ENCODE data around the gene FARS2. TPM values are rescaled to one million over a fixed set of nuclear protein-coding genes. Genes with fewer than 3 reads are reported as not detected.

The FARS2 gene
- total RNA-seq, 1 donor from 2014 or later: 11.8 TPM

GRCh38 chr6:5398530-5398929 is 137.2 kb downstream of the FARS2 start:
- H3K4me1 Mint-ChIP-seq (ENCODE audit: low read depth): peaks cover 3% of the 10 kb centered on the region
- peaks cover 10% of the 10 kb centered on the region for H3K36me3 Mint-ChIP-seq (ENCODE audit: low read depth)
- H3K4me3 Mint-ChIP-seq (ENCODE audit: unreplicated experiment): no peak overlapping the region
- no peak overlapping the region for H3K27ac Mint-ChIP-seq (ENCODE audit: unreplicated experiment)
- TF ChIP-seq CTCF (IDR thresholded peaks at IDR 0.05): peak; percentile 78
- H3K27me3 Mint-ChIP-seq (ENCODE audit: low read depth): no peaks in the 10 kb centered on the region
- DNase-seq (ENCODE audit: low spot score): no peak
- H3K9me3 Mint-ChIP-seq (ENCODE audit: low read depth): peaks cover 18% of the 10 kb centered on the region

GRCh38 chr6:5399391-5399790 is 138.1 kb downstream of the FARS2 start:
- Mint-ChIP-seq H3K27ac (ENCODE audit: unreplicated experiment) (no peak overlapping the region), H3K4me1 (ENCODE audit: low read depth) (peaks cover 3% of the 10 kb centered on the region), H3K36me3 (ENCODE audit: low read depth) (peaks cover 10% of the 10 kb centered on the region), H3K27me3 (ENCODE audit: low read depth) (no peaks in the 10 kb centered on the region), H3K9me3 (ENCODE audit: low read depth) (peaks cover 18% of the 10 kb centered on the region), H3K4me3 (ENCODE audit: unreplicated experiment) (no peak overlapping the region)
- no peak for DNase-seq (ENCODE audit: low spot score)
- TF ChIP-seq CTCF (IDR thresholded peaks at IDR 0.05): no peak

- peaks cover 18% of the 10 kb centered on the region for H3K9me3 Mint-ChIP-seq (ENCODE audit: low read depth)
- DNase-seq (ENCODE audit: low spot score): no peak
- H3K4me1 Mint-ChIP-seq (ENCODE audit: low read depth): no peaks in the 10 kb centered on the region
- H3K4me3 Mint-ChIP-seq (ENCODE audit: unreplicated experiment): no peak overlapping the region
- TF ChIP-seq CTCF (IDR thresholded peaks at IDR 0.05): peak; percentile 77
- H3K27ac Mint-ChIP-seq (ENCODE audit: unreplicated experiment): no peak overlapping the region
- H3K36me3 Mint-ChIP-seq (ENCODE audit: low read depth): peaks cover 12% of the 10 kb centered on the region
- no peaks in the 10 kb centered on the region for H3K27me3 Mint-ChIP-seq (ENCODE audit: low read depth)
Observed at GRCh38 chr6:5401845-5402738, 140.8 kb downstream of the FARS2 start.

- H3K27ac Mint-ChIP-seq (ENCODE audit: unreplicated experiment): no peak overlapping the region
- no peak for DNase-seq (ENCODE audit: low spot score)
- peaks cover 12% of the 10 kb centered on the region for H3K36me3 Mint-ChIP-seq (ENCODE audit: low read depth)
- H3K27me3 Mint-ChIP-seq (ENCODE audit: low read depth): no peaks in the 10 kb centered on the region
- no peak overlapping the region for H3K4me3 Mint-ChIP-seq (ENCODE audit: unreplicated experiment)
- peaks cover 18% of the 10 kb centered on the region for H3K9me3 Mint-ChIP-seq (ENCODE audit: low read depth)
- no peaks in the 10 kb centered on the region for H3K4me1 Mint-ChIP-seq (ENCODE audit: low read depth)
- no peak for TF ChIP-seq CTCF (IDR thresholded peaks at IDR 0.05)
Observed at GRCh38 chr6:5403076-5403475, 141.8 kb downstream of the FARS2 start.

- no peak for TF ChIP-seq CTCF (IDR thresholded peaks at IDR 0.05)
- no peak overlapping the region for H3K4me3 Mint-ChIP-seq (ENCODE audit: unreplicated experiment)
- H3K4me1 Mint-ChIP-seq (ENCODE audit: low read depth): no peaks in the 10 kb centered on the region
- H3K27me3 Mint-ChIP-seq (ENCODE audit: low read depth): no peaks in the 10 kb centered on the region
- peaks cover 12% of the 10 kb centered on the region for H3K36me3 Mint-ChIP-seq (ENCODE audit: low read depth)
- H3K27ac Mint-ChIP-seq (ENCODE audit: unreplicated experiment): no peak overlapping the region
- DNase-seq (ENCODE audit: low spot score): no peak
- peaks cover 18% of the 10 kb centered on the region for H3K9me3 Mint-ChIP-seq (ENCODE audit: low read depth)
Observed at GRCh38 chr6:5403609-5404008, 142.3 kb downstream of the FARS2 start.

Measured in chondrocyte (in vitro differentiated cells).